NCI-H226 (cell line): ENCODE measurements around the gene PDCD11.
"Not testable (repeated sequence)": the region's sequence is repeated elsewhere in the genome, so short reads cannot be mapped to it uniquely, and the experiment has no call there.

ENCODE experiments used
- DNase-seq: peaks from one replicate; pipeline ENCODE4 v3.0.0-alpha.2; 2015

PDCD11 gene

GRCh38 chr10:103475437-103475836 lies 79.0 kb downstream of the PDCD11 start:
- DNase-seq, result no peak

- DNase-seq, result no peak
Observed at GRCh38 chr10:103476046-103476768, 79.8 kb downstream of the PDCD11 start.

- DNase-seq, result no peak
Observed at GRCh38 chr10:103478671-103479070, 82.2 kb downstream of the PDCD11 start.

DNA sequence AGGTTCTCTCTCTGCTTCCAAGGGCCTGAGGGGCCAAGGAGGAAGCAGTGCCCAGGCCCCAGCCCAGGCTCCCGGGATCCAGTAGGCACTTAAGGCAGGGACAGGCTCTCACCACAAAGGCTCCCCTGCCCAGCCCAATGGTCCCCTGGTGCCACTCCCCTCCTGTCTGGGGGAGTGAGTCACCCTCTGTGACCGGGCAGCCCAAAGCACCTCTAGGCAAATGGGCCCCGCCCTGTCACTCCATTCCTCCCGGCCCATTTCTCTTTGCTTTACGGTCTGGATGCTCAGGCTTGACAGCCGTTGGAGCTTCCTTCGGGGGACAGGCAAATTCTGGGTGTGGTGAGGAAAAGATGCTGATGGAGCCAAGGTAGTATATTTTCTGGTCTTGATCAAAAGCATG lies 82.7 kb downstream of the PDCD11 start, which contains the start of gene CALHM3:
Gene CALHM3, minus strand, starts transcription at position 106 of the 400 bp plus-strand sequence. CDS start 208 bp downstream, outside the sequence.
- no peak for DNase-seq

DNA sequence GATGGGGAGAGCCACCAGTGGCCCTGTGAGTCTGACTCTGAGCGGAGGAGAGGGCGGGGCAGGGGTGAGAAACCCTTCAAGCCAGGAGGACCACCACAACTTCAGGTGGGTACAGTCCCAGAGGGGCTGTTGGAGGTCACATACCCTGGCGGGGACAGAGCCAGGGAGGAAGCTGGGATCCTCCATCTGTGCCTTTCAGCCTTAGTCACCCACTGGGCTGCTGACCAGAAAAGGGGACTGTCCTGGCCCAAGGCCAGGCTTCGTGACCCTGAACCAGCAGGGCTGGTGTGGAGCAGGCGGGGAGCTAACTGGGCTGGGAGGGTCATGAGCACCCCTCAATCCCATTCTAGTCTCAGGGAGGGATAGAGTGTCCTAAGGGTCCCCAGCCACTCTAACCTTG lies 84.1 kb downstream of the PDCD11 start:
- no peak for DNase-seq

GRCh38 chr10:103481974-103482531 lies 85.6 kb downstream of the PDCD11 start:
- DNase-seq, result peak; percentile 46

DNA sequence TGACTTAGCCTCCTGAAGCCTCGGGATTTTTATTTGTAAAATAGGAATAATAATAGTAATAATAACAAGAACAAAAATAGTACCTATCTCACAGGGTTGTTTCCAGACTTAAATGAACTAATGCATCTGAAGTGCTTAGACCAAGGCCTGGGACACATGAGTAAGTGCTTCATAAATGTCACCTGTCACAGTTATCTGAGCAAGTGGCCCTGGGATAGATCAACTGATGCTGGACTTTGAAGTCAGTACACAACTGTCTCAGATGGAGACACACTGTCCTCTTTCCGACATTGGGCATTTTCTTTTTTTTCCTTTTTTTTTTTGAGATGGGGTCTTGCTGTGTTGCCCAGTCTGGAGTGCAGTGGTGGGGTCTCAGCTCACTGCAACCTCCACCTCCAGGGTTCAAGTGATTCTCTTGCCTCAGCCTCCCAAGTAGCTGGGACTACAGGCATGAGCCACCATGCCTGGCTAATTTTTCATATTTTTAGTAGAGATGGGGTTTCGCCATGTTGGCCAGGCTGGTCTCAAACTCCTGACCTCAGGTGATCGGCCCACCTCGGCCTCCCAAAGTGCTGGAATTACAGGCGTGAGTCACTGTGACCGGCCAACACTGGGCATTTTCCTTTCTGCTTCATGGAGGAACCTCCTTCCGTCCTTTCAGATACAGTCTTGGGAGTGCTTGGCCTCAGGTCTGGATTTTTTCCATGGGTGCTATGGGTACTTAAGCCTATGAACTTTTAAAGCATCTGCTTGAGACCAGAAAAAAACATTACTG lies 90.4 kb downstream of the PDCD11 start:
- DNase-seq, result not testable (repeated sequence)

GRCh38 chr10:103487410-103487708 lies 90.9 kb downstream of the PDCD11 start:
- no peak for DNase-seq

DNA sequence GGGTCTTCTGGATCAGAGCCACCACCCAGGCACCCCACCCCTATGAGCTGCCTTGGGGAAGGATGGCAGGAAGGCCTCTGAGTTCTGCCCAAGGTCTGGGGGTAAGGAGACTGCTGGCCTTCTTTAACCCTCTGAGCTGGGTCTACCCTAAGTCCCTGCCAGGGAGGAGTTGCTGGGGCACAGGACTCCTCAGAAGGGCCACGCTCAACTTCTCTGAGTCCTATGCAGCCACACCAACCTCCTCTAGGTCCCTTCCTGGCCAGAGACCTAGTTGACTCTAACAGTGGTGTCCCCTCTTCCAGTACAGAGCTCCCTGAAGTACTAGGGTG lies 94.5 kb downstream of the PDCD11 start:
- DNase-seq, result no peak

GRCh38 chr10:103491729-103492364 lies 95.4 kb downstream of the PDCD11 start:
- DNase-seq, result peak; percentile 97

DNA sequence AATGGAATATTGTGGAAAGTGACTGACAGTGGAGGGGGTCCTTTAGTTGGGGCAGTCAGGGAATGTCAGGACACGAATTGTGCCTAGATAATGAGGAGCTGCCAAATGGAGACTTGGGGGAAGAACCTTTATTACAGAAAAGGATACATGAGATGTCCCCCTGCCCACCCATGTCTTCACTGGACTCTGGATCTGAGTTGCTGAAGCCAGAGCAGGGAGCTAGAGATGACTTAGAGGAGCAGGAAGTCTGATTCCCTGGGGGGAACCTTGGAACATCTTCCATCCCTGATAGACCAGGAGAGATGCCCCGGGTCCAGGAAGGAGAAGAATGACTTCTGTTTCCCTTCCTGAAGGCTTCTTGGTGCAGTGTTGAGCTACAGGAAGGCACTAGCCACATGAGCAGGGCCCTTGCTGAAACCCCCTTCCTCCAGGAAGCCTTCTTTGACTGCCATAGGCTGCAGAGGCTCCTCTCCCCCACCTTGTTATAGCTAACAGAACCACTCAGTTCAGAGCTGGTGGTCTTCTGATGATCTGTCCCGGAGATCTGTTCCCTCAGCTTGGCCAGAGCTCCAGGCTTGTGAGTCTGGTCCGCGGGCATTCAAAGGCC lies 96.3 kb downstream of the PDCD11 start:
- DNase-seq, result no peak

- no peak for DNase-seq
Observed at GRCh38 chr10:103493362-103493915, 97.0 kb downstream of the PDCD11 start, which contains the start of gene NEURL1. Gene NEURL1 (plus strand): TSS chr10:103493705. CDS start chr10:103494388, 683 bp downstream.

DNA sequence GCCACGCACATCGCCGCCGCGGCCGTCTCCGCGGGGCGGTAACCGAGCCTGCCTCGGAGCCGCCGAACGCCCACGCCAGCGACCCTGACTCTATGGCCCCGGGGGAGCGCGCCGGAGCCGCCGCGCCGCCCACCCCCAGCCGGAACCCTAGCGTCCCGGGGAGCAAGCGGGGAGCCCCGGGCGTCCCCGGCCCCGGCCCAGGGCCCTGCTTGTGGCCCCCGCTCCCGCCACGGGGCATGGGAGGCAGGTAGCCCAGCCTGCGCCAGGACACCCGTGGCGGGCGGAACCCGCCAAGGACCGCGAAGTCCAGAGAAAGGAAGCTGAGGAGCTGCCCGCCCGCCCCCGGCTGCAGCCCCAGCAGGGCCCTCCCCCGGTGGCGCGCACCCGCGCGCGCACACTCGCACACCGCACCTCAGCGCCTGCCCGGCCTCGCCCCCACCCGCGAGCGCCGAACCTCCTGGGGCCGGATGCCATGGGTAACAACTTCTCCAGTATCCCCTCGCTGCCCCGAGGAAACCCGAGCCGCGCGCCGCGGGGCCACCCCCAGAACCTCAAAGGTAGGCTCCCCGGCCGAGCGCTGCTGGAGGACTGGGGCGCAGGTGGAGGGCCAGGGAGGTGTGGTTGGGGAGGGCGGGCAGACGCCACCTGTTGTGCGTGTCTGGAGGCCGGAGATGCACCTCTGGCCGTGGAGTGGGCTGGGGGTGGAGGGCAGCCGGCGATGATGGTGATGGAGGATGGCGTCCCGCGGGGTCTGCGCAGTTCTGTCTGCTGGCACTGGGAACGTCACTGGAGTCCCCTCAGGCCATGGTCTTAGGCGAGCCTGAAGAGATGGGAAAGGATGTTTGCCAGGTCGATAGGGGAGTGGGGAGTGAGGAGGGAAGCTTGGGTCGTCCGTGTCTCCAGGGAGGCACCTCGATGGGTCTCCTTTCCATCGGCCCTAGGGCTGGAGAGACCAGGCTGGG lies 97.8 kb downstream of the PDCD11 start:
- DNase-seq, result peak; percentile 63

GRCh38 chr10:103495321-103495720 lies 98.9 kb downstream of the PDCD11 start:
- DNase-seq, result no peak
